Tibial nerve (tissue), 4 donors: ENCODE measurements around the gene POTEG. TPM values are rescaled to one million over a fixed set of nuclear protein-coding genes. Genes with fewer than 3 reads are reported as not detected.
"Not testable (repeated sequence)": the region's sequence is repeated elsewhere in the genome, so short reads cannot be mapped to it uniquely, and the experiment has no call there.

Source experiments
- DNase-seq, 2 donors: peaks; one replicate each; pipeline ENCODE4 v3.0.0-alpha.2; 2019; ENCODE audit warnings: low spot score in 2 of 2
- H3K27ac ChIP-seq, 4 donors: fragments of 200-600 bp; sonication (generic) in 3 of 4; one replicate each; pipeline ENCODE4 v1.5.1; 2017 to 2019; ENCODE audit warnings: mild to moderate bottlenecking in 1 of 4
- H3K27me3 ChIP-seq, 2 donors: fragments of 200-600 bp; sonication (generic) in 1 of 2; one replicate each; pipeline versions ENCODE4 v1.5.1 to v1.6.0; 2017 to 2019
- H3K36me3 ChIP-seq, 3 donors: fragments of 200-600 bp; sonication (generic); one replicate each; pipeline ENCODE4 v1.5.1; 2018 to 2019
- H3K4me1 ChIP-seq, 4 donors: fragments of 200-600 bp; sonication (generic) in 3 of 4; one replicate each; pipeline ENCODE4 v1.5.1; 2017 to 2019
- H3K4me3 ChIP-seq, 4 donors: fragments of 200-600 bp; sonication (generic) in 3 of 4; one replicate each; pipeline ENCODE4 v1.5.1; 2017 to 2019; ENCODE audit warnings: mild to moderate bottlenecking in 1 of 4, moderate library complexity in 1 of 4
- H3K9me3 ChIP-seq, 4 donors: fragments of 200-600 bp; sonication (generic) in 3 of 4; one replicate each; pipeline ENCODE4 v1.5.1; 2017 to 2019
- WGBS, 2 donors: methylation state at CpG; one replicate each; pipeline ENCODE4 v1.1.5; 2018; 5-methylcytosine and 5-hydroxymethylcytosine counted together
- total RNA-seq, 4 donors: library from RNA; depleted of rRNA; stranded (reverse); fragments of >200 nt; gene quantifications; one replicate each; pipeline ENCODE4 v1.1.0, GENCODE V29; 2016

Gene POTEG
- not detected for total RNA-seq

GRCh38 chr14:19434241-19434640 is at the start of gene POTEG:
Gene POTEG (minus strand): TSS chr14:19434341. CDS start chr14:19434289, 52 bp downstream.
- WGBS, 2 donors = no CpG with 5 or more reads among the region's 12 CpGs
- DNase-seq = not testable (repeated sequence)

GRCh38 chr14:19482093-19482492 is 48.0 kb upstream of the POTEG start:
- H3K9me3 ChIP-seq, H3K27me3 ChIP-seq, DNase-seq, H3K27ac ChIP-seq, H3K4me1 ChIP-seq, H3K4me3 ChIP-seq, H3K36me3 ChIP-seq: not testable (repeated sequence)
- 87% methylated on average over 14 of the region's 16 CpGs; no CpG with 5 or more reads in 1 of the 2 donors for WGBS, 2 donors

More at GRCh38 chr14:19434241-19434640, at the start of gene POTEG:
- H3K27ac ChIP-seq, H3K4me1 ChIP-seq, H3K36me3 ChIP-seq, H3K9me3 ChIP-seq, H3K4me3 ChIP-seq, H3K27me3 ChIP-seq: not testable (repeated sequence)

DNA sequence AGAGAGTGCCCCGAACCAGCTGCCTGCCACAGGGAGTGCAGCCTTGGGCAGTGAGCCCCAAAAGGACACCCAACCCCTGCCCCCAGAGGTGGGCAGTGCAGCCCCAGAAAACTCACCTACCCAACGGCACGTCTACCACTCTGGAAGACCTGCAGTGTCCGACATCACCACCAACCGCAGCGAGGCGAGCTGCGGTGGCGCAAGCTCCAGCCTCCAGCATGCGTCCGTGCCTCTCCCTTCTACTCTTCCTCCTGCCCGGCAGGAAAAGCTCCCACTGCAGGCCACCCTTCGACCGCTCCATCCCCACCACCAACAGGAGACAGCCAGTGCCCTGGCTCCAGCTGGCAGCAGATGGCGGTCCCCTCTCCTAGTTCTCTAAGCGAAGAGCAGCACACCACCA is 47.3 kb upstream of the POTEG start:
- not testable (repeated sequence) for H3K4me1 ChIP-seq, H3K27me3 ChIP-seq, H3K4me3 ChIP-seq, DNase-seq, H3K36me3 ChIP-seq, H3K9me3 ChIP-seq, H3K27ac ChIP-seq
- WGBS, 2 donors = no CpG with 5 or more reads among the region's 16 CpGs

- DNase-seq, H3K36me3 ChIP-seq, H3K27me3 ChIP-seq, H3K9me3 ChIP-seq, H3K4me1 ChIP-seq, H3K4me3 ChIP-seq, H3K27ac ChIP-seq: not testable (repeated sequence)
- WGBS, 2 donors = no CpG with 5 or more reads among the region's 5 CpGs
These were observed 46.4 kb upstream of the POTEG start for GRCh38 chr14:19480491-19480890.

DNA sequence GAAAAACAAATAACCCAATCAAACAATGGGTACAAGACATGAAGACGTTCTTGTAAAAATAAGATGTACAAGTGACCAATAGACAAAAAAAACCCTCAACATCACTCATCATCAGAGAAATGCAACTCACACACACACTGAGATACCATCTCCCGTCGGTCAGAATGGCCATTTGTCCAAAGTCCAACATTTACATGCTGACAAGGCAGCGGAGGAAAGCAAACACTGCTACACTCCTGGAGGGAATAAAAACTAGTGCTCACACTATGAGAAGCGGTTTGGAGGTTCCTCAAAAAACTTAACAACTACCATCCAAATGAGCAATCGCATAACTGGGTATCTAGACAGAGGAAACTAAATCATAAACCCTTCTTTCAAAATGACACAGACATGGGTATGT is 11.6 kb upstream of the POTEG start:
- not testable (repeated sequence) for H3K36me3 ChIP-seq, H3K27ac ChIP-seq, DNase-seq, H3K27me3 ChIP-seq, H3K4me1 ChIP-seq, H3K9me3 ChIP-seq, H3K4me3 ChIP-seq
- WGBS, 2 donors = 58 to 62% methylated on average over 6 of the region's 6 CpGs

- WGBS, 2 donors = 65 to 66% methylated on average over 2 of the region's 3 CpGs
- not testable (repeated sequence) for H3K4me3 ChIP-seq, DNase-seq, H3K4me1 ChIP-seq, H3K27ac ChIP-seq, H3K9me3 ChIP-seq, H3K27me3 ChIP-seq, H3K36me3 ChIP-seq
These were observed 5.7 kb upstream of the POTEG start for GRCh38 chr14:19439826-19440225.

DNA sequence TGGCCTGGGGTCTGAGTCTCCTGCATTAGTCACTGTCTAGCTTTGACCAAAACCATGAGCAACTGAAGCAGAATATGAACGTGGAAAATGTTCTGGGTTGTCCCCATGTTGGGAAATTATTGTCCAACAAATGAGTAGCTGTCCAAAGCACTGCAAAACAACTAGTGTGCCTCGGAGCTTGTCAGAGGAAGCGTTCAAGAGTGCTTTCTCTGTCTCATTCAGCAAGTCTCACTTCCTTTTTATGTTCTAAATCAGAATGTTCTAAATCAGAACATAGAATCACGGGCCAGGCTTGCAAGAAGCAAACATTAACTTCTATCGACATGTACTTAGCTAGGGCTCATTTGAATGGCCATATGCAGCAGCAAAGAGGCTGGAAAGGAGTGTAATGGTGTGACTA is 5.1 kb upstream of the POTEG start:
- not testable (repeated sequence) for H3K36me3 ChIP-seq, H3K4me3 ChIP-seq, DNase-seq, H3K4me1 ChIP-seq, H3K9me3 ChIP-seq, H3K27ac ChIP-seq, H3K27me3 ChIP-seq
- WGBS, 2 donors = no CpG with 5 or more reads among the region's 5 CpGs

- not testable (repeated sequence) for H3K4me3 ChIP-seq, H3K27ac ChIP-seq, H3K36me3 ChIP-seq, DNase-seq, H3K4me1 ChIP-seq, H3K9me3 ChIP-seq, H3K27me3 ChIP-seq
- no CpG with 5 or more reads among the region's 1 CpG for WGBS, 2 donors
These were observed 2.9 kb upstream of the POTEG start for GRCh38 chr14:19437126-19437443.

DNA sequence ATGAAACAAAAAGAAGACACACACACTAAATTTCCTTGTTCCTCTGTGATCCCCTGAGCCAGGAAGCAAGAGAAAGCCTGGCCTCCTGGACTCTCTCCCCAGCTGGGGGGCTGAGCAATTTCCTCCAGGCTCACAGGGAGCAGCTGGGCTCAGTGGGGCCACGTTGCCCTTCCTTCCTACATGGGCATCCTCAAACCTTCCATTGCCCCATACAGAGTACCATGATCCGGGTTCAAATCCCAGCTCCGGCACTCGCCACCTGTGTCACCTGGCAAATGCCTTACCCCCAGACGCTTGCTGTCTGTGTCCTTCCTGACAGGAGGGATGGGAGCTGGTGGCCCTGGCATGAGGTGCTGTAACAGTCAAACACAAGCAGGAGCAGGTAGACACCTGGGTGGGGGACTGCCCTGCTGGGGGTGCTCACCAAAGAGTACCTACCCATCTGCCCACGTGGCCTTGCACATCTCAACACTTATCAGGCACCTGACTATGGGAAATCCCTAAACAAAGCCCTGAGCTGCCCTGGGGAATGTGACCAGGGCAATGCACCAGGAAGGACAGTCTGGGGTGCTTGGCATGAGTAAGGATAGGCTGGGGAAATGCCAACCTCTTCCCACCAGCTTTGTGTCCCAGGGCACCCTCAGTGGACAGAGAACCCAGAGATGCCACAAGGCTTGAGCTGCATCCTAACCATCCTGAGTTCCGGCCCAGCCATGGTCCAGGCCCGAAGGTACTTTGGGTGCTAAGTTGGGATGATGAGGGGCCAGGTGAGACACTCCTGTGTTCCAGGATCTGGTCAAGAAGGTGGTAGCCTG is 2.4 kb upstream of the POTEG start:
- H3K36me3 ChIP-seq, DNase-seq, H3K9me3 ChIP-seq, H3K27ac ChIP-seq, H3K4me3 ChIP-seq, H3K27me3 ChIP-seq, H3K4me1 ChIP-seq: not testable (repeated sequence)
- no CpG with 5 or more reads among the region's 8 CpGs for WGBS, 2 donors

DNA sequence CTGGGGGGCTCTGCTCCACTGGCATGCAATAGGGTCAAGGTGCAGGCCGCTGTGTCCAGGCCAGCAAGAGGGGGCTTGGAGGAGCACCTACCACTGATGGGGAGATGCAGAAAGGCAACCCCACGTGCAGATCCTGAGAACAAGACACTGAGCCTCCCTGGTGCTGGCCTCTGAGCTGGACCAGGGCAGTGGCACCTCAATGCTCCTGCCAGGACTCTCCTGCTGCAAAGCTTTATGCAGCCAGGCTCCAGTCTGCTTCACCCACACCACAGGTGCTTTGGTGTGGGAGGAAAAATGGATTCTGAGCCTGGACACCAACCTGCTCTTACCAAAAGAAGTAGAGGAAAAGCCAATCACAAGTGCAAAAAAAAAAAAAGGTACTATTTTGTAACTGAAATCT is 1.7 kb upstream of the POTEG start:
- H3K9me3 ChIP-seq, H3K27ac ChIP-seq, DNase-seq, H3K4me1 ChIP-seq, H3K4me3 ChIP-seq, H3K27me3 ChIP-seq, H3K36me3 ChIP-seq: not testable (repeated sequence)
- no CpG with 5 or more reads among the region's 2 CpGs for WGBS, 2 donors

DNA sequence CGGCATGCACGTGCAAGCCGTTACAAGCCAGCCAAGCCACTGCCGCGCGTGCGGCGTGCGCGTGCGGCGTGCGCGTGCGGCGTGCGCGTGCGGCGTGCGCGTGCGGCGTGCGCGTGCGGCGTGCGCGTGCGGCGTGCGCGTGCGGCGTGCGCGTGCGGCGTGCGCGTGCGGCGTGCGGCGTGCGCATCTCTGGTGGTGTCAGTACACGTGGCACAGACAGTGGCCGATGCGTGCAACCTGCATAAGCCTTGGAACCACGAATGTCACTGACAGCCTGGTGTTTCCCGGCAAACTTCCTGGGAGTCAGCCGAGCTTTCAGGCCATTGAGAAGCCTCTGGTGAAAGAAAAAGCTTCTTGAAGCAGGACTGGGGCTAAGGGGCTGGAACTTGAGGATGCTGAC is 750 bp upstream of the POTEG start:
- not testable (repeated sequence) for H3K27ac ChIP-seq, H3K4me1 ChIP-seq, H3K36me3 ChIP-seq, H3K27me3 ChIP-seq, H3K4me3 ChIP-seq, DNase-seq, H3K9me3 ChIP-seq
- WGBS, 2 donors = 93% methylated on average over 46 to 53 of the region's 53 CpGs

DNA sequence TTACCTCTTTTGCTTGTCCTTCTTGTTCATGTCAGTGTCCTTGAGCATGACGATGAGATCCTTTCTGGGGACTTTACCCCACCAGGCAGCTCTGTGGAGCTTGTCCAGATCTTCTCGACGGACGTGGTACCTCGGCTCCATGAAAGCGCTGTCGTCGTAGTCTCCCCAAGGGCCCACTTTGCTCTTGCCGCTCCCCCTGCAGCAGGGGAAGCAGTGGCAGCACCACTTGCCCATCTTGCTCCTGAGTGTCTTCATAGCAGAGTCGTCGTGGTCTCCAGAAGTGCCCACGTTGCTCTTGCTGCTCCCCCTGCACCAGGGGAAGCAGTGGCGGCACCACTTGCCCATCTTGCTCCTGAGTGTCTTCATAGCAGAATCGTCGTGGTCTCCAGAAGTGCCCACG is 376 bp downstream of the POTEG start:
- H3K27me3 ChIP-seq, DNase-seq, H3K4me3 ChIP-seq, H3K36me3 ChIP-seq, H3K4me1 ChIP-seq, H3K27ac ChIP-seq, H3K9me3 ChIP-seq: not testable (repeated sequence)
- no CpG with 5 or more reads among the region's 16 CpGs for WGBS, 2 donors

- DNase-seq, H3K27ac ChIP-seq: not testable (repeated sequence)
- 73 to 78% methylated on average over 11 to 12 of the region's 13 CpGs for WGBS, 2 donors
These were observed 25.6 kb downstream of the POTEG start for GRCh38 chr14:19408519-19408918.

GRCh38 chr14:19402097-19402496 is 32.0 kb downstream of the POTEG start:
- DNase-seq, H3K4me1 ChIP-seq, H3K27me3 ChIP-seq, H3K4me3 ChIP-seq, H3K27ac ChIP-seq, H3K36me3 ChIP-seq, H3K9me3 ChIP-seq: not testable (repeated sequence)
- 88 to 97% methylated on average over 6 to 8 of the region's 18 CpGs for WGBS, 2 donors

More at GRCh38 chr14:19408519-19408918, 25.6 kb downstream of the POTEG start:
- H3K36me3 ChIP-seq, H3K9me3 ChIP-seq, H3K27me3 ChIP-seq, H3K4me1 ChIP-seq, H3K4me3 ChIP-seq: not testable (repeated sequence)
